ENCODE data around the gene NPAS1.
A peak's percentile ranks its signal among the peaks of the same experiment; 100 is the strongest.

Gene NPAS1

GRCh38 chr19:47020132-47020805 lies 632 bp downstream of the NPAS1 start:
- DNase-seq, result no peak

GRCh38 chr19:47020992-47021496 lies 1.4 kb downstream of the NPAS1 start:
- no peak for DNase-seq

- no peak for DNase-seq
These were observed 2.0 kb downstream of the NPAS1 start for GRCh38 chr19:47021536-47022139.

GRCh38 chr19:47022140-47022536 lies 2.5 kb downstream of the NPAS1 start:
- DNase-seq, result no peak

GRCh38 chr19:47022541-47023447 lies 3.2 kb downstream of the NPAS1 start:
- DNase-seq, result no peak

GRCh38 chr19:47023448-47023794 lies 3.8 kb downstream of the NPAS1 start:
- no peak for DNase-seq

- DNase-seq, result no peak
These were observed 4.9 kb downstream of the NPAS1 start for GRCh38 chr19:47024502-47024901.

GRCh38 chr19:47026156-47026555 lies 6.5 kb downstream of the NPAS1 start:
- DNase-seq, result no peak

GRCh38 chr19:47026889-47027288 lies 7.3 kb downstream of the NPAS1 start:
- no peak for DNase-seq

- no peak for DNase-seq
These were observed 8.0 kb downstream of the NPAS1 start for GRCh38 chr19:47027586-47028088.

- no peak for DNase-seq
These were observed 8.6 kb downstream of the NPAS1 start for GRCh38 chr19:47028195-47028601.

- peak; percentile 29 to 63 (median 47) for DNase-seq
These were observed 12.7 kb downstream of the NPAS1 start for GRCh38 chr19:47032171-47032811.

- DNase-seq, result peak; percentile 89 to 95 (median 90)
These were observed 15.8 kb downstream of the NPAS1 start for GRCh38 chr19:47035127-47036096.

- no peak for DNase-seq
These were observed 16.5 kb downstream of the NPAS1 start for GRCh38 chr19:47036097-47036651.

- DNase-seq, result no peak
These were observed 18.1 kb downstream of the NPAS1 start for GRCh38 chr19:47037766-47038165.

GRCh38 chr19:47039239-47039874 lies 19.7 kb downstream of the NPAS1 start:
- DNase-seq, result no peak

- DNase-seq, result no peak
These were observed 21.2 kb downstream of the NPAS1 start for GRCh38 chr19:47040869-47041268.

GRCh38 chr19:47044946-47045866 lies 25.6 kb downstream of the NPAS1 start:
- no peak for DNase-seq

- DNase-seq, result no peak
These were observed 26.3 kb downstream of the NPAS1 start for GRCh38 chr19:47045867-47046470.
